ENCODE data around the gene ADD3. TPM values are rescaled to one million over a fixed set of nuclear protein-coding genes. Genes with fewer than 3 reads are reported as not detected.

Gene ADD3
- total and polyA plus RNA-seq, 10 of the 15 experiments (the other 5 are each of a cell fraction or from before 2014, with no cell fraction given) = 27.3 to 129 (median 67.8) TPM

GRCh38 chr10:110170142-110170971 lies 162.6 kb downstream of the ADD3 start:
- no peak overlapping the region for H3K4me2 ChIP-seq (ENCODE audit: control insufficient read depth, insufficient read depth)
- no peak for DNase-seq (ENCODE audit: low read depth, low spot score)
- in situ Hi-C loops (cut with MboI) = no loop called here

GRCh38 chr10:110171032-110171431 lies 163.2 kb downstream of the ADD3 start:
- Histone ChIP-seq H3K27ac (ENCODE audit: control insufficient read depth, insufficient read depth) (no peak overlapping the region), H3K27me3 (replicated peaks in 1 of 2; ENCODE audit: control insufficient read depth in 2 of 2, insufficient read depth in 2 of 2, low read length in 1 of 2) (peaks cover 10 to 13% of the 10 kb centered on the region in 2 experiments), H2AFZ (ENCODE audit: control insufficient read depth, low read depth, low read length) (no peak overlapping the region), H3K79me2 (ENCODE audit: control insufficient read depth, insufficient read depth, low read length) (no peaks in the 10 kb centered on the region), H3K4me1 (ENCODE audit: control insufficient read depth, insufficient read depth, low read length) (no peaks in the 10 kb centered on the region; the same call in 1 of the 2 replicates), H3K9me3 (replicated peaks; ENCODE audit: control insufficient read depth, insufficient read depth, low read length) (no peaks in the 10 kb centered on the region), H3K4me2 (ENCODE audit: control insufficient read depth, insufficient read depth) (no peak overlapping the region), H3K9ac (ENCODE audit: control insufficient read depth, insufficient read depth, low read length) (no peak overlapping the region), H4K20me1 (ENCODE audit: control insufficient read depth, insufficient read depth) (0 out of 2 replicates have a peak, but pooled peaks cover 3% of the 10 kb centered on the region), H3K4me3 (no peak overlapping the region), H3K36me3 (ENCODE audit: control insufficient read depth in 2 of 2, insufficient read depth in 2 of 2, low read length in 1 of 2) (no peaks in the 10 kb centered on the region)
- POLR2A ChIA-PET = no interaction called here
- intact Hi-C loops (cut with micrococcal nuclease; ENCODE audit: unreplicated experiment) = no loop called here
- in situ Hi-C loops (cut with MboI) = no loop called here
- DNase-seq (ENCODE audit: low read depth, low spot score) (no peak), ATAC-seq (no peak), FAIRE-seq (no peak)
- SMC1A ChIA-PET (ENCODE audit: uncharacterized antibody, unreplicated experiment) = no interaction called here
- BruUV-seq (replicated peaks) = no TSS peak
- RAD21 ChIA-PET (ENCODE audit: unreplicated experiment) = no interaction called here
- CTCF ChIA-PET = no interaction called here
- WGBS (ENCODE audit: insufficient coverage, insufficient replicate concordance, low lambda C conversion rate, missing lambda C conversion rate) = 6% methylated on average over 6 of the region's 6 CpGs
- TF ChIP-seq CHD4 (IDR thresholded peaks at IDR 0.05) = no peak
- no peak for TF ChIP-seq CREM (IDR thresholded peaks at IDR 0.05; ENCODE audit: low read depth)
- TF ChIP-seq MXI1 (IDR thresholded peaks at IDR 0.05; ENCODE audit: low read depth, low read length) = no peak
- no peak for TF ChIP-seq SKIL (IDR thresholded peaks at IDR 0.05; ENCODE audit: low read depth, poor library complexity, severe bottlenecking)
- TF ChIP-seq BHLHE40 (IDR thresholded peaks at IDR 0.05; ENCODE audit: borderline replicate concordance in 1 of 2, low read depth in 2 of 2, low read length in 1 of 2) = no peak
- TF ChIP-seq WRNIP1 (IDR thresholded peaks at IDR 0.05; ENCODE audit: borderline replicate concordance, low read depth, low read length) = no peak
- no peak for TF ChIP-seq BMI1 (IDR thresholded peaks at IDR 0.05; ENCODE audit: borderline replicate concordance)
- no peak for TF ChIP-seq TCF12 (IDR thresholded peaks at IDR 0.05; ENCODE audit: low read depth, low read length)
- no peak for TF ChIP-seq ZNF384 (IDR thresholded peaks at IDR 0.05; ENCODE audit: borderline replicate concordance, low read depth, low read length)
- no peak for TF ChIP-seq CBX3 (IDR thresholded peaks at IDR 0.05; ENCODE audit: borderline replicate concordance, low read depth)
- TF ChIP-seq, protein P1, sequence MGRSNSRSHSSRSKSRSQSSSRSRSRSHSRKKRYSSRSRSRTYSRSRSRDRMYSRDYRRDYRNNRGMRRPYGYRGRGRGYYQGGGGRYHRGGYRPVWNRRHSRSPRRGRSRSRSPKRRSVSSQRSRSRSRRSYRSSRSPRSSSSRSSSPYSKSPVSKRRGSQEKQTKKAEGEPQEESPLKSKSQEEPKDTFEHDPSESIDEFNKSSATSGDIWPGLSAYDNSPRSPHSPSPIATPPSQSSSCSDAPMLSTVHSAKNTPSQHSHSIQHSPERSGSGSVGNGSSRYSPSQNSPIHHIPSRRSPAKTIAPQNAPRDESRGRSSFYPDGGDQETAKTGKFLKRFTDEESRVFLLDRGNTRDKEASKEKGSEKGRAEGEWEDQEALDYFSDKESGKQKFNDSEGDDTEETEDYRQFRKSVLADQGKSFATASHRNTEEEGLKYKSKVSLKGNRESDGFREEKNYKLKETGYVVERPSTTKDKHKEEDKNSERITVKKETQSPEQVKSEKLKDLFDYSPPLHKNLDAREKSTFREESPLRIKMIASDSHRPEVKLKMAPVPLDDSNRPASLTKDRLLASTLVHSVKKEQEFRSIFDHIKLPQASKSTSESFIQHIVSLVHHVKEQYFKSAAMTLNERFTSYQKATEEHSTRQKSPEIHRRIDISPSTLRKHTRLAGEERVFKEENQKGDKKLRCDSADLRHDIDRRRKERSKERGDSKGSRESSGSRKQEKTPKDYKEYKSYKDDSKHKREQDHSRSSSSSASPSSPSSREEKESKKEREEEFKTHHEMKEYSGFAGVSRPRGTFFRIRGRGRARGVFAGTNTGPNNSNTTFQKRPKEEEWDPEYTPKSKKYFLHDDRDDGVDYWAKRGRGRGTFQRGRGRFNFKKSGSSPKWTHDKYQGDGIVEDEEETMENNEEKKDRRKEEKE (IDR thresholded peaks at IDR 0.05) = no peak

More at GRCh38 chr10:110170142-110170971, 162.6 kb downstream of the ADD3 start:
- H3K4me3 ChIP-seq = no peak overlapping the region
- 0 out of 2 replicates have a peak, but pooled peaks cover 3% of the 10 kb centered on the region for H4K20me1 ChIP-seq (ENCODE audit: control insufficient read depth, insufficient read depth)
- WGBS (ENCODE audit: insufficient coverage, insufficient replicate concordance, low lambda C conversion rate, missing lambda C conversion rate) = 2% methylated on average over 13 of the region's 13 CpGs
- H3K9ac ChIP-seq (ENCODE audit: control insufficient read depth, insufficient read depth, low read length) = no peak overlapping the region
- ChIA-PET CTCF (no interaction called here), POLR2A (no interaction called here), RAD21 (ENCODE audit: unreplicated experiment) (no interaction called here), SMC1A (ENCODE audit: uncharacterized antibody, unreplicated experiment) (no interaction called here)
- H2AFZ ChIP-seq (ENCODE audit: control insufficient read depth, low read depth, low read length) = no peak overlapping the region
- BruUV-seq (replicated peaks) = no TSS peak
- intact Hi-C loops (cut with micrococcal nuclease; ENCODE audit: unreplicated experiment) = no loop called here
- no peaks in the 10 kb centered on the region for H3K36me3 ChIP-seq (ENCODE audit: control insufficient read depth in 2 of 2, insufficient read depth in 2 of 2, low read length in 1 of 2)
- no peak for TF ChIP-seq LARP7 (IDR thresholded peaks at IDR 0.05)
- no peak for TF ChIP-seq MXI1 (IDR thresholded peaks at IDR 0.05; ENCODE audit: low read depth, low read length)
- no peaks in the 10 kb centered on the region for H3K79me2 ChIP-seq (ENCODE audit: control insufficient read depth, insufficient read depth, low read length)
- peaks cover 12 to 13% of the 10 kb centered on the region in 2 experiments for H3K27me3 ChIP-seq (replicated peaks in 1 of 2; ENCODE audit: control insufficient read depth in 2 of 2, insufficient read depth in 2 of 2, low read length in 1 of 2)
- no peak overlapping the region for H3K27ac ChIP-seq (ENCODE audit: control insufficient read depth, insufficient read depth)
- no peak for FAIRE-seq
- no peak for ATAC-seq
- no peaks in the 10 kb centered on the region for H3K9me3 ChIP-seq (replicated peaks; ENCODE audit: control insufficient read depth, insufficient read depth, low read length)
- H3K4me1 ChIP-seq (ENCODE audit: control insufficient read depth, insufficient read depth, low read length) = no peaks in the 10 kb centered on the region; the same call in 1 of the 2 replicates

Data from GM12878 (cell line).